Right atrium auricular region (tissue), 2 donors: ENCODE data around the gene TIAL1. TPM values are rescaled to one million over a fixed set of nuclear protein-coding genes. Genes with fewer than 3 reads are reported as not detected.

Experiments
- DNase-seq: peaks from one replicate; pipeline ENCODE4 v3.0.0-alpha.2; 2019; ENCODE audit warnings: low spot score
- H3K27ac ChIP-seq, 2 donors: fragments of 200-600 bp; sonication (generic); 1 replicate in 1 of 2; 2 replicates in 1 of 2; pipeline ENCODE4 v1.5.1; 2016 to 2019
- H3K27me3 ChIP-seq, 2 donors: fragments of 200-600 bp; sonication (generic); one replicate each; pipeline versions ENCODE4 v1.5.1 to v1.6.0; 2017 to 2019
- H3K36me3 ChIP-seq: fragments of 200-600 bp; sonication (generic); one replicate; pipeline ENCODE4 v1.5.1; 2016
- H3K4me1 ChIP-seq, 2 donors: fragments of 200-600 bp; sonication (generic); one replicate each; pipeline versions ENCODE4 v1.5.1 to v1.6.0; 2017 to 2019
- H3K4me3 ChIP-seq, 2 donors: fragments of 200-600 bp; sonication (generic); 1 replicate in 1 of 2; 2 replicates in 1 of 2; pipeline ENCODE4 v1.5.1; 2017 to 2019; ENCODE audit warnings: mild to moderate bottlenecking in 1 of 2, moderate library complexity in 1 of 2
- H3K9me3 ChIP-seq, 2 donors: fragments of 200-600 bp; sonication (generic); one replicate each; pipeline ENCODE4 v1.5.1; 2019
- CTCF ChIP-seq, 2 donors: fragments of 200-600 bp; sonication (generic); IDR thresholded peaks; one replicate each; pipeline ENCODE4 v1.5.1; 2019; ENCODE audit warnings: antibody characterized with exemption in 2 of 2
- total RNA-seq, 2 donors: library from RNA; depleted of rRNA; stranded (reverse); fragments of >200 nt; gene quantifications; one replicate each; pipeline ENCODE4 v1.1.0, GENCODE V29; 2016

TIAL1 gene
- total RNA-seq, 2 donors from 2014 or later: 32.5 to 39.2 TPM

GRCh38 chr10:119542357-119542987, 54.3 kb downstream of the TIAL1 start, which contains the start of gene RGS10:
TSS of gene RGS10 (minus strand) at chr10:119542719. CDS start at chr10:119542638, 81 bp downstream.
- no peak for TF ChIP-seq CTCF (IDR thresholded peaks at IDR 0.05)
- peaks cover 0 to 12% of the 10 kb centered on the region in 2 donors for H3K4me1 ChIP-seq
- peak within 1 kb of the TSS; percentile 46 to 70 for H3K27ac ChIP-seq
- no peaks in the 10 kb centered on the region for H3K36me3 ChIP-seq
- H3K4me3 ChIP-seq: peak within 1 kb of the TSS; percentile 51 to 67
- no peak for DNase-seq
- H3K9me3 ChIP-seq: no peaks in the 10 kb centered on the region
- no peaks in the 10 kb centered on the region for H3K27me3 ChIP-seq

- no peak for DNase-seq
- no peak for TF ChIP-seq CTCF (IDR thresholded peaks at IDR 0.05)
- no peaks in the 10 kb centered on the region for H3K27me3 ChIP-seq
- H3K4me3 ChIP-seq: peak overlapping the region; percentile 51 to 67
- H3K4me1 ChIP-seq: peaks cover 0 to 12% of the 10 kb centered on the region in 2 donors
- H3K9me3 ChIP-seq: no peaks in the 10 kb centered on the region
- peak overlapping the region; percentile 46 to 70 for H3K27ac ChIP-seq
- no peaks in the 10 kb centered on the region for H3K36me3 ChIP-seq
These were observed 55.1 kb downstream of the TIAL1 start for GRCh38 chr10:119541459-119542356.

- H3K4me1 ChIP-seq: peaks cover 0 to 12% of the 10 kb centered on the region in 2 donors
- peak overlapping the region; percentile 51 to 67 for H3K4me3 ChIP-seq
- no peak for TF ChIP-seq CTCF (IDR thresholded peaks at IDR 0.05)
- H3K36me3 ChIP-seq: no peaks in the 10 kb centered on the region
- H3K27ac ChIP-seq: peak overlapping the region in 1 of 2 donors; percentile 70
- no peak for DNase-seq
- no peaks in the 10 kb centered on the region for H3K9me3 ChIP-seq
- no peaks in the 10 kb centered on the region for H3K27me3 ChIP-seq
These were observed 55.7 kb downstream of the TIAL1 start for GRCh38 chr10:119541046-119541445.

GRCh38 chr10:119540038-119540437, 56.7 kb downstream of the TIAL1 start:
- peaks cover 0 to 12% of the 10 kb centered on the region in 2 donors for H3K4me1 ChIP-seq
- H3K36me3 ChIP-seq: no peaks in the 10 kb centered on the region
- H3K27me3 ChIP-seq: no peaks in the 10 kb centered on the region
- no peak for DNase-seq
- TF ChIP-seq CTCF (IDR thresholded peaks at IDR 0.05): no peak
- H3K27ac ChIP-seq: no peak overlapping the region
- H3K9me3 ChIP-seq: no peaks in the 10 kb centered on the region
- H3K4me3 ChIP-seq: no peak overlapping the region

GRCh38 chr10:119539359-119539825, 57.4 kb downstream of the TIAL1 start:
- Histone ChIP-seq H3K4me3 (no peak overlapping the region), H3K9me3 (no peaks in the 10 kb centered on the region), H3K27ac (no peak overlapping the region), H3K36me3 (no peaks in the 10 kb centered on the region), H3K27me3 (no peaks in the 10 kb centered on the region), H3K4me1 (peaks cover 0 to 12% of the 10 kb centered on the region in 2 donors)
- no peak for TF ChIP-seq CTCF (IDR thresholded peaks at IDR 0.05)
- DNase-seq: no peak
